8988T (cell line): Measurements from ENCODE around the gene GON7.

Experiments used
- DNase-seq: peaks from one replicate; pipeline ENCODE4 v3.0.0; 2011

The GON7 gene

GRCh38 chr14:93156693-93157369 is 50.0 kb downstream of the GON7 start:
- DNase-seq, result no peak

- no peak for DNase-seq
Measured at GRCh38 chr14:93155667-93156066, 51.2 kb downstream of the GON7 start.

- DNase-seq, result no peak
Measured at GRCh38 chr14:93153121-93153520, 53.7 kb downstream of the GON7 start.
